ENCODE results near the gene ZNF608. TPM values are rescaled to one million over a fixed set of nuclear protein-coding genes. Genes with fewer than 3 reads are reported as not detected.

ZNF608 gene
- total RNA-seq, 2 experiments from 2014 or later = 22.6 to 58.8 TPM

DNA sequence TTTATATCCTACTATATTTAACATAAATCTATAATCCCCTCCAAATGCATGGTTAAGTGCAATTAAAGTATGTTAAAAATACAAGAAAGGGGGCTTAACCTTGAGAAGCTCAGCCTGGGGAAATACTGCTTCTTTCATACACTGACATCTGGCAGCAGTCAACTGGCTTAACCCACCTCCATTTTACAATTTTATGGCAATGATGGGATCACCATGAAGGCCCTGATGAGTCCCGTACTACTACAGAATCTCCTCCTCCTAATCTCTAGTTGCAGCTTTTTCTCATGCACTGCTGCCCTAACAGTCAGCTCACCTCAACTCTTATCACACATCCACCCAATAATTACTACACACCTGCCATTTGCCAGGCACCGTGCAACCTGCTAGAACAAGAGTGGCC lies 40.9 kb downstream of the ZNF608 start:
- no peaks in the 10 kb centered on the region for H3K9me3 ChIP-seq (ENCODE audit: low read length)
- H3K27ac ChIP-seq (ENCODE audit: low read depth, low read length, poor library complexity, severe bottlenecking) = peak overlapping the region; percentile 95
- CTCF ChIA-PET (ENCODE audit: unreplicated experiment) = no interaction called here
- H3K4me2 ChIP-seq (ENCODE audit: low read length) = peak overlapping the region; percentile 99
- no peaks in the 10 kb centered on the region for H3K9me2 ChIP-seq (ENCODE audit: insufficient read depth, low read length)
- peaks cover 96% of the 10 kb centered on the region for H3K4me1 ChIP-seq (ENCODE audit: insufficient read depth, low read length, poor library complexity, severe bottlenecking)
- TF ChIP-seq, protein P1, sequence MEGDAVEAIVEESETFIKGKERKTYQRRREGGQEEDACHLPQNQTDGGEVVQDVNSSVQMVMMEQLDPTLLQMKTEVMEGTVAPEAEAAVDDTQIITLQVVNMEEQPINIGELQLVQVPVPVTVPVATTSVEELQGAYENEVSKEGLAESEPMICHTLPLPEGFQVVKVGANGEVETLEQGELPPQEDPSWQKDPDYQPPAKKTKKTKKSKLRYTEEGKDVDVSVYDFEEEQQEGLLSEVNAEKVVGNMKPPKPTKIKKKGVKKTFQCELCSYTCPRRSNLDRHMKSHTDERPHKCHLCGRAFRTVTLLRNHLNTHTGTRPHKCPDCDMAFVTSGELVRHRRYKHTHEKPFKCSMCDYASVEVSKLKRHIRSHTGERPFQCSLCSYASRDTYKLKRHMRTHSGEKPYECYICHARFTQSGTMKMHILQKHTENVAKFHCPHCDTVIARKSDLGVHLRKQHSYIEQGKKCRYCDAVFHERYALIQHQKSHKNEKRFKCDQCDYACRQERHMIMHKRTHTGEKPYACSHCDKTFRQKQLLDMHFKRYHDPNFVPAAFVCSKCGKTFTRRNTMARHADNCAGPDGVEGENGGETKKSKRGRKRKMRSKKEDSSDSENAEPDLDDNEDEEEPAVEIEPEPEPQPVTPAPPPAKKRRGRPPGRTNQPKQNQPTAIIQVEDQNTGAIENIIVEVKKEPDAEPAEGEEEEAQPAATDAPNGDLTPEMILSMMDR (conservative IDR thresholded peaks at IDR 0.05; ENCODE audit: low read length) = no peak
- no peak for TF ChIP-seq EZH2phosphoT487 (IDR thresholded peaks at IDR 0.05; ENCODE audit: borderline replicate concordance, low read depth, low read length)
- POLR2A ChIA-PET = interaction anchor here (1.0 to 9.3 kb wide), 19 partner anchors 8 to 669 kb away, joined by 3 to 132 read pairs (median 6); partner anchors contain the start of gene ZNF608
- H2AFZ ChIP-seq (ENCODE audit: low read length) = no peak overlapping the region
- BruUV-seq (replicated peaks) = no TSS peak
- peaks cover 6% of the 10 kb centered on the region for H3K36me3 ChIP-seq (ENCODE audit: insufficient read depth, low read length)
- intact Hi-C loops (cut with micrococcal nuclease; ENCODE audit: unreplicated experiment) = loop anchor here (1.0 to 10.0 kb wide), 4 partner anchors 50 to 1897 kb away; partner anchors contain the start of gene PHAX
- H3K4me3 ChIP-seq (ENCODE audit: low read depth, low read length, poor library complexity, severe bottlenecking) = peak overlapping the region; percentile 66
- H3K79me2 ChIP-seq (ENCODE audit: insufficient read depth, low read depth, low read length) = peaks cover 98% of the 10 kb centered on the region
- H4K20me1 ChIP-seq (ENCODE audit: insufficient read depth, low read length) = no peaks in the 10 kb centered on the region
- peak; percentile 39 for DNase-seq (ENCODE audit: low spot score)

DNA sequence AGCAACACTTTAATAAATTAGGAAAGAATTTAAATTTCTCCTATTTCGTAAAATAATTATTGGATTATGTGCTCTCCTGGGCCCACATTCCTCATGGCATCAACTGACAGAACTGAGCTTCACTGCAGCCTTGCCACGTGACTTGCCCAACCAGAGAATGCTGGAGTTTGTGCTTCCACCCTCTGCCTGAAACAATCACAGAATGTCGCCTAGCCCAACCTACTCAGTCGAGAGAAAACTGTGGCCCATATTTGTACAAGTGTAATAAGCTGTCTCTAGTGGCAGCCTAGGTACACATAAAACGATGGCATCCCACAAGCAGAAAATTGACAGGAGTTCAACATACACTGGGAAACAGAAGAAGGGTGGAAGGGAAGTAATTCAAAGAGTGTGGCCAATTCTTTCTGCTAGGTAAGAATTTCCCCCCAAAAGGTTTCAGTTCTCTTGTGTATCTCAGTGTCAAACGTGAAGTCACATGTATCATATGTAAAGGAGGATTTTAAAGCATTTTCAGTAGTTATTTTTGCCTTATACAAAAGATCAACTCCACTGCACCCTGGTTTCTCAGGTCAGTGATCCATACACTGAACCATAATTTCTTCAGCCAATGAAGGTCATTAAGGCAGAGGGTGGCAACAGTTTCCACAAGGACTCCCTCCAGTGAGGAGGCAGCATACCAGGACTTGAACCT lies 41.7 kb downstream of the ZNF608 start:
- CTCF ChIA-PET (ENCODE audit: unreplicated experiment) = no interaction called here
- no peak for TF ChIP-seq EZH2phosphoT487 (IDR thresholded peaks at IDR 0.05; ENCODE audit: borderline replicate concordance, low read depth, low read length)
- TF ChIP-seq, protein P1 (conservative IDR thresholded peaks at IDR 0.05; ENCODE audit: low read length) = no peak
- Histone ChIP-seq H4K20me1 (ENCODE audit: insufficient read depth, low read length) (no peaks in the 10 kb centered on the region), H3K9me3 (ENCODE audit: low read length) (no peaks in the 10 kb centered on the region), H3K9me2 (ENCODE audit: insufficient read depth, low read length) (no peaks in the 10 kb centered on the region), H2AFZ (ENCODE audit: low read length) (no peak overlapping the region), H3K79me2 (ENCODE audit: insufficient read depth, low read depth, low read length) (peaks cover 98% of the 10 kb centered on the region), H3K4me1 (ENCODE audit: insufficient read depth, low read length, poor library complexity, severe bottlenecking) (peaks cover 96% of the 10 kb centered on the region), H3K27ac (ENCODE audit: low read depth, low read length, poor library complexity, severe bottlenecking) (peak overlapping the region; percentile 95), H3K4me3 (ENCODE audit: low read depth, low read length, poor library complexity, severe bottlenecking) (peak overlapping the region; percentile 66), H3K36me3 (ENCODE audit: insufficient read depth, low read length) (peaks cover 15% of the 10 kb centered on the region), H3K4me2 (ENCODE audit: low read length) (peak overlapping the region; percentile 99)
- intact Hi-C loops (cut with micrococcal nuclease; ENCODE audit: unreplicated experiment) = loop anchor here (1.0 to 10.0 kb wide), 4 partner anchors 49 to 1898 kb away; partner anchors contain the start of gene PHAX
- POLR2A ChIA-PET = interaction anchor here (1.0 to 9.3 kb wide), 19 partner anchors 9 to 647 kb away, joined by 3 to 132 read pairs (median 8); partner anchors contain the start of gene ZNF608
- DNase-seq (ENCODE audit: low spot score) = peak; percentile 85
- no TSS peak for BruUV-seq (replicated peaks)

DNA sequence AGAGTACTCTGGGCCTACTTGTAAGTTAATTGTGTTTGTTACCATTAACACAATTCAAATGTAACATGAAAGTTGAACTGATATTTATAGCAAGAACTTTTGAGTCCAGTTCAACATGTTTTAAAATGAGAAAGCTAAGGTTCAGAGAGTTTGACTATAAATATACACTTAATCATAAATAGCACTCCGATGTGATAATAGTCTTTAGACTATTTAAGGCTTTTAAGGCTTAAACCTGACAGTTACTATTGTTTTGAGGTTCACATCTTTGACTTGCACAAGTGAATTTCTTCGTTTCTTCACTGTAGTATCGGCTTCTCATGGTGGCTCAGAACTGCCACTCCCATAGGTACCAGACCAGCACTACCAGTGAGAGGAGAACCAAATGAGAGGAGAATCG lies 42.4 kb downstream of the ZNF608 start:
- Histone ChIP-seq H3K9me2 (ENCODE audit: insufficient read depth, low read length) (no peaks in the 10 kb centered on the region), H3K27ac (ENCODE audit: low read depth, low read length, poor library complexity, severe bottlenecking) (peak overlapping the region; percentile 95), H3K4me1 (ENCODE audit: insufficient read depth, low read length, poor library complexity, severe bottlenecking) (peaks cover 96% of the 10 kb centered on the region), H3K36me3 (ENCODE audit: insufficient read depth, low read length) (peaks cover 22% of the 10 kb centered on the region), H3K4me2 (ENCODE audit: low read length) (peak overlapping the region; percentile 99), H3K4me3 (ENCODE audit: low read depth, low read length, poor library complexity, severe bottlenecking) (peak overlapping the region; percentile 66), H4K20me1 (ENCODE audit: insufficient read depth, low read length) (no peaks in the 10 kb centered on the region), H2AFZ (ENCODE audit: low read length) (no peak overlapping the region), H3K79me2 (ENCODE audit: insufficient read depth, low read depth, low read length) (peaks cover 98% of the 10 kb centered on the region), H3K9me3 (ENCODE audit: low read length) (no peaks in the 10 kb centered on the region)
- TF ChIP-seq, protein P1 (conservative IDR thresholded peaks at IDR 0.05; ENCODE audit: low read length) = no peak
- no peak for TF ChIP-seq EZH2phosphoT487 (IDR thresholded peaks at IDR 0.05; ENCODE audit: borderline replicate concordance, low read depth, low read length)
- ChIA-PET POLR2A (interaction anchor here (1.0 to 9.3 kb wide), 19 partner anchors 9 to 646 kb away, joined by 3 to 132 read pairs (median 8); partner anchors contain the start of gene ZNF608), CTCF (ENCODE audit: unreplicated experiment) (no interaction called here)
- intact Hi-C loops (cut with micrococcal nuclease; ENCODE audit: unreplicated experiment) = loop anchor here (10.0 kb wide), 1 partner anchor 669 kb away; no protein-coding TSS in a partner anchor
- BruUV-seq (replicated peaks) = no TSS peak
- DNase-seq (ENCODE audit: low spot score) = no peak
